HG02884 (cell line): ENCODE measurements around the gene TSPAN4.

Source experiments
- ATAC-seq: cut with Tn5 transposase; IDR thresholded peaks from one replicate; pipeline ENCODE4 v1.9.1; 2021; ENCODE audit warnings: mild to moderate bottlenecking, moderate library complexity; ENCODE audit not compliant: unreplicated experiment

TSPAN4 gene

DNA sequence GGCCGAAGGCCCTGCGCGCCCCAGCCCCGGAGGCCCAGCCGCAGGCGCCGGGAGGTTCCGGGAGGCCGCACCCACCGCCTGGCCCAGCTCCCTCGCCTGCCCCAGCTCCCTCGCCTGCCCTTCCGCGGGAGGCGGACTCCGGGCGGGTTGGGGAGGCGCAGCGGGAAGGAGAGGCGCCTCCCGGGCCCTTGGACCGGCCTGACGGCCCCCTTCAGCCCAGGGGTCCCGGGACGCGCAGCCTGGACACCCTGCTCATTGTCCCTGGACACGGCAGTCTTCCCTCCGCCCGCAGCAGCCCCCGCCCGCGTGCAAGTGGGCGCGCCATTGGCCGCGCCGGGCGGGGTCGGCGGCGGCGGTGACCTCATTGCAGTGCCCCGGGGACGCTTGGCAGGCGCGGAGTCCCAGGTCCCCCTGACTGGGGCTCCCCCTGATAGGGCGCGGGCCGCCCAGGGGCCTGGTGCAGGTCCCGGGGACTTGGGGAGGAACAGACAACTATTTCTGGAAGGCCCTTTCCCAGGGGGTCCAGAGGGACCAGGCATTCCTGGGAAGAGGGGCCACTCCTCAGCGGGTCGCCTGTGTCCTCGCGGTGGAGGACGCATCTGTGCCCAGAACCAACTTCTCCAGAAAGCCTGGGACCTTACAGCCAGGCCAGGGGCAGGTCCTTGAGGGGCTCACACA is 9.4 kb upstream of the TSPAN4 start:
- no peak for ATAC-seq

DNA sequence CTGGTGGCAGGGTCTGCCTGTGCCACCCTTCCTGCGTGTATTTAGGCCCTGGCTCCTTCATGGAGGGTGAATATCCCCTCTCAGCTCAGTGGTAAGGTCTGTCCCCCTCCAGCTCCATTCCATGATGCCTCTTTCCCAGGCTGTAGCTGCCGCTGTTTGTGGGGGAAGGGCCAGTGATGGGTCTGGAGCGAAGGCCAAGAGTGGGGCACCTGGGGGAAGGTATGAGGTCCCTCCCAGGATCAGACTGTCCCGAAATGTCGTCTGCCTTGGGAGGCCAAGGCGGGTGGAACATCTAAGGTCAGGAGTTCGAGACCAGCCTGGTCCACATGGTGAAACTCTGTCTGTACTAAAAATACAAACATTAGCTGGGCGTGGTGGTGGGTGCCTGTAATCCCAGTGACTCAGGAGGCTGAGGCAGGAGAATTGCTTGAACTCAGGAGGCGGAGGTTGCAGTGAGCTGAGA is 8.8 kb upstream of the TSPAN4 start:
- ATAC-seq: no peak

DNA sequence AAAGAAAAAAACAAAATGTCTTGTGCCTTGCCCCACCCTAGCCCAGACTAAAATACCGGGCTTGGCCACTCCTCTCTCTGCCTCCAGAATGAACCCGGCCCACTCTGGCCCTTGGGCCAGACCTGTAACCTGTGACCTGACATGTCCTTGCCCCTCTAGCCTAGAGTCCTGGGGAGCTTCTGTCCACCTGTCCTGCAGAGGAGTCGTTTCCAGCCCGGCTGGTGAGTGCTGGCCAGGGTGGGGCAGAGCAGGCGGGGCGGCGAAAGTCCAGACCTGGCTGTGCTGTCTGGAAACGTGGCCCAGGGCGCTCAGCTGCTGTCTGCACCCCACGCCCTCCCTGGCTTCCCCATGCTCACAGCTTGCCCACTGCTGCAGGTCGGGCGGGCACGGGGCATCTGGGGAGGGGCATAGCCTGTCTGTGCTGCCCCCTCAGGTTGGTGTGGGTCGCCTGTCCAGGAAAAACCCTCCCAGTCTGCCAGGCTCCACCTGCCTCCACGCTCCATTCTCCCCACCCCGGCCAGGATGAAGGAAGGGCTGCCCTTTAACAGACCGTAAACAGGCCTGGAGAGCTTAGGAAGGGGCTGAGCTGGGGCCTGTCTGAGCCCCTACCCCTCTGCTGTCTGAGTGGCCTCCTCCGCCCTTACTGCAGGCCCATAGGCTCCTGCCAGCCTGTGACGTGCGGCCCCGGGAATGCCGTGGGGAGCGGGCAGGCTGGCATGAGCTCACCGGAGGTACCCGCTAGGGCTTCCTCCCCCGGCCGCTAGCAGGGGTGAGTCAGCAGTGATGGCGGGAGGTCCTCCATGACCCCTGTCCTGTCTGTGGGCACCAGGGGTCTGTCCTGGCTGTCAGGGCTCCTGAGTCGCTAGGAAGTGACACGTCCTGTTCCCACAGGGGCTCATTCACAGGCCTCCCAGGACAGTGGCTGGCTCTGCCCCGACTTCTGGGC is 8.0 kb upstream of the TSPAN4 start:
- ATAC-seq: no peak

DNA sequence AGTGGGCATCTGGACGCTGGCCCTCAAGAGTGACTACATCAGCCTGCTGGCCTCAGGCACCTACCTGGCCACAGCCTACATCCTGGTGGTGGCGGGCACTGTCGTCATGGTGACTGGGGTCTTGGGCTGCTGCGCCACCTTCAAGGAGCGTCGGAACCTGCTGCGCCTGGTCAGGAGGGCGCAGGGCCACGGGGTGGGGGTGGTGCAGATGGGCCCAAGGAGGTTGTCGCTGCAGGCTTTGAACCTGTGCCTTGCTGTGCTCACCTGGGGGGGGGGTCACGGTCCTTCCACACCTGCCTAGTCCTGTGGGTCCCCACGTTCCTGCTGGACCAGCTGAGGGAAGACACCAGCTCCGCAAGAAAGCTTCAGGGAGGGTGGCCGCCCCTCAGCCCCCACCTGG is 6.4 kb upstream of the TSPAN4 start:
- ATAC-seq: no peak

DNA sequence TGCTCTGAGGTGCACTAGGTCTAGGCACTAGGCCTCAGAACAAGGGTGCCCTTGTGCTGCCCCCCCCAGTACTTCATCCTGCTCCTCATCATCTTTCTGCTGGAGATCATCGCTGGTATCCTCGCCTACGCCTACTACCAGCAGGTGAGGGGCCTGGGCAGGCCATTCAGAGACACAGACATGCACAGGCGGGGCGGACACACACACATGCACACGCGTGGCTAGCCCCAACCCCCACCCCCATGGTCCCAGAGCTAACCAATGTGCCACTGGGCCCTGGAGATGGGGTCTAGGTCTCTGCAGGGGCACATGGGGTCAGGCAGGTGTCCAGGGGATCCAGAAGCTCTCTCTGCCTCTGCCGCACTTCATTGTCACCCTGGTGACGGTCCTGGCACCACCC is 6.0 kb upstream of the TSPAN4 start:
- ATAC-seq: no peak

DNA sequence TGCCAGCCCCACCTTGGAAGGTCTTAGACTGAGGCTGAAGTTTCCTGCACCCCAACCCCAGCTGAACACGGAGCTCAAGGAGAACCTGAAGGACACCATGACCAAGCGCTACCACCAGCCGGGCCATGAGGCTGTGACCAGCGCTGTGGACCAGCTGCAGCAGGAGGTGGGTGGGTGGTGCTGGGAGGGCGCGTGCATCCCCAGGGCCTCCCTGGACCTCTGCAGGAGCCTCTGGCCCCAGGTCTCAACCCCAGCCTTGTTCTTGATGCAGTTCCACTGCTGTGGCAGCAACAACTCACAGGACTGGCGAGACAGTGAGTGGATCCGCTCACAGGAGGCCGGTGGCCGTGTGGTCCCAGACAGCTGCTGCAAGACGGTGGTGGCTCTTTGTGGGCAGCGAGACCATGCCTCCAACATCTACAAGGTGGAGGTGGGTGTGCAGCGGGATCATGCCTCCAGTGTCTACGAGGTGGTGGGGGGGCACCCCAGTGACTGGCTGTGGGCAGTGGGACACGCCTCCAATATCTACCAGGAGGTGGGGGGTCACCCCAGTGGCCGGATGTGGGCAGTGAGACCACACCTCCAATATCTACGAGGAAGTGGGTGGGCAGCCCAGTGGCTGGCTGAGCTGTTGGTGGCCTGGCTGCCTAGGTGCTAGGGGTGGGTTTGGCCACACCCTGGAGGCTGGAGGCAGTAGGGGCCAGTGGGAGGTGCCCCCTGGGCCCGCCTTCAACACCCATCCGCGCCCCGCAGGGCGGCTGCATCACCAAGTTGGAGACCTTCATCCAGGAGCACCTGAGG is 5.3 kb upstream of the TSPAN4 start:
- ATAC-seq: no peak

DNA sequence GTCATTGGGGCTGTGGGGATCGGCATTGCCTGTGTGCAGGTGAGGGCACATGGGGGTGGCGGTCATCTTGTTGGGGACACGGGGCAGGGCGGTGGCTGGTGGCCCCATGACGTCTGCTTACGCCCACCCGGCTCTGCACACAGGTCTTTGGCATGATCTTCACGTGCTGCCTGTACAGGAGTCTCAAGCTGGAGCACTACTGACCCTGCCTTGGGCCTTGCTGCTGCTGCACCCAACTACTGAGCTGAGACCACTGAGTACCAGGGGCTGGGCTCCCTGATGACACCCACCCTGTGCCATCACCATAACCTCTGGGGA is 4.7 kb upstream of the TSPAN4 start:
- ATAC-seq: no peak

DNA sequence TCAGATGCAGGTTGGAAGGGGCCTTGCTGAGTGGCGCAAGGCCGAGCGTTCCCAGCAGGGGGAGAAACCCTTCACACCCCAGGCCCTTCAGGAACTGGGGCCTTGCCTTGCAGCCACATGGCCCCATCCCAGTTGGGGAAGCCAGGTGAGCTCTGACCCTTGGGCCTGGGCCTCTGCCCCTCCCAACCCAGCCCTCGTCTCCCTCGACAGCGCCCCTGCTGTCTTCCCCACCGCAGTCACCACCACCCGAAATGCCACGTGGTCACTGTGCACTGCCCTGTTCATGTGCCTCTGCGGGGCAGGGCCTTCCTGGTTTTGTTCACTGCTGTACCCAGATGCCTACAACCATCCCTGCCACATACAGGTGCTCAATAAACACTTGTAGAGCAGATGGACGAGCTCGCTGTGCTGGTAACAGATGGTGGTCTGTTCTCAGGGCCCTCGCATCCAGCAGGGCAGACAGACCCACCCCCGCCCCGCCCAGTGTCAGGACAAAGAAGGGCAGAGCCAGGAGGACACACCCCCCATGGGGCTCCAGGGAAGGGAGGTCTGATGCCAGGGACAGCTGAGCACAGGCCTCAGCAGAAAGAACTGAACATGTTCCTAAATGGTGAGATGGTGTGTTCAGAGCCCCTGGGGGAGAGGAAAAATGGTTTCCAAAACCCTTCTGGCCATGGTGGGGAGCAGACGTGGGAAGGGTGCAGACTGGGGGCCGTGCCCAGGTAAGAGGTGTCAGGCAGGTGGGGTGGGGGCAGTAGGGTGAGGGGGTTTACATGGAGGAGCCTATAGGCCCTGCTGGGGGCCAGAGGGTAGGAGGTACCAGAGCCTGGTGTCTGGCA is 4.0 kb upstream of the TSPAN4 start:
- ATAC-seq: no peak

DNA sequence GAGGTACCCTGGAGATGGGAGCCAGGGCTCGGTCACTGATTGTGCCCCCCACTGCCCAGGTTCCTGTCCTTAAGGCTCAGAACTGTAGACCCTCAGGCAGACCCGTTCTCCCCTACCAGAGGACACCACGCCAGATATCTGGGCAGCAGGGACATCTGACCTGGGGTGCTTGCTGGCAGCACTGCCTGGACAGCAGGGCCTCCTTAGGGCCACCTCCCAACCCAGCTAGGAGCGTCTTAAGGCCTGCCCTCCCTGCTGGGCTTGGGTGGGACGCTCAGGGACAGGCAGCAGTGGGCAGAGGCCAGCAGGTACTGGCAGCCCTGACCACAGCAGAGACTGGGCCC is 3.4 kb upstream of the TSPAN4 start:
- ATAC-seq: no peak

DNA sequence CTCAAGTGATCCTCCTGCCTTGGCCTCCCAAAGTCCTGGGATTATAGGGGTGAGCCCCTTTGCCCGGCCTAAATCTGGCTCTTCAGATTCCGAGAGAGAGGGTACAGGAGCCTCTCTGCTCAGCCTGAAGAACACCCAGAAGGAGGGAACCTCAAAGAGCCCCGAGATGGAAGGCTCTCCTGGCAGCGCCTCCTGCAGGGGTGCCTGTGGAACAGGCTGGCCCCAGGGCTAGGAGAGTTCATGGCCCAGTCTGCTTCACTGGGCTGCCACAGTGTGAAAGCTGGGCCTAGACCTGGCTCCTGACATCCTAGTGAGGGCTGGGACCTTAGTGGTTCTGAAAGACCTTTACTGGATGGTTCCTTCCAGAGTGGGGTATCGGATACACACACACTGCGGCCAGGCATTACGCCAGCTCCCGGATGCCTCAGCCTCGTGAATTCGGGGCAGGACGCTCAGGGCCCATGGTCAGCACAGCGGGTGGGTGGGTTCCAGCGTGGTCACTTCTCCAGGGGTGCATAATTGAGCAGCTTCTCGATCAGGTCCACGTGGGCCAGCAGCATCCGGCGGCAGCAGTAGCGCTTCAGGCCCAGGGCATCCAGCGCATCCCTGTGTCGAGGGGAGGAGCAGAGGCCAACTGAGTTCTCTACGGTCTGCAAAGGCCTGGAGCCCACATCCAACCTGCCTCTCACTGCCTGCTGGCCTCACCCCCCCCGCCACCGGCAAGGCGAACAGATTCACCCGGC is 2.6 kb upstream of the TSPAN4 start:
- no peak for ATAC-seq

DNA sequence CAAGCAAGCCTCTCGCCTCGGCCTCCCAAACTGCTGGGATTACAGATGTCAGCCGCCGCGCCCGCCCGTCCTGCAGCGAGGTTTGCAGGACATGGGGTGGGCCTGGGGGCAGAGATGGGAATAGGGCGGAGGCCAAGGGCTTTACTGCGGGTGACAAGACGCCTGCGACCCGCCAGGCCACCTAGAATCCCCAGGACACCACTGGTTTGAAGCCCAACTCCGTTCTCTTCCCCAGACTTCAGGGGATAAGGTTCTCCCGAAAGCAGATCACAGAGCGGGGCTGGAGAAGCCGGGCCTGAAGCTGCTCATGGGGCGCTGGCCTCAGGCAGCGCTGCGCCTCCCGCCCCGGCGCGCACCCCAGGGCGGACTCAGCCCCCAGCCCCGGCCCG is 677 bp upstream of the TSPAN4 start:
- ATAC-seq: peak; percentile 25

DNA sequence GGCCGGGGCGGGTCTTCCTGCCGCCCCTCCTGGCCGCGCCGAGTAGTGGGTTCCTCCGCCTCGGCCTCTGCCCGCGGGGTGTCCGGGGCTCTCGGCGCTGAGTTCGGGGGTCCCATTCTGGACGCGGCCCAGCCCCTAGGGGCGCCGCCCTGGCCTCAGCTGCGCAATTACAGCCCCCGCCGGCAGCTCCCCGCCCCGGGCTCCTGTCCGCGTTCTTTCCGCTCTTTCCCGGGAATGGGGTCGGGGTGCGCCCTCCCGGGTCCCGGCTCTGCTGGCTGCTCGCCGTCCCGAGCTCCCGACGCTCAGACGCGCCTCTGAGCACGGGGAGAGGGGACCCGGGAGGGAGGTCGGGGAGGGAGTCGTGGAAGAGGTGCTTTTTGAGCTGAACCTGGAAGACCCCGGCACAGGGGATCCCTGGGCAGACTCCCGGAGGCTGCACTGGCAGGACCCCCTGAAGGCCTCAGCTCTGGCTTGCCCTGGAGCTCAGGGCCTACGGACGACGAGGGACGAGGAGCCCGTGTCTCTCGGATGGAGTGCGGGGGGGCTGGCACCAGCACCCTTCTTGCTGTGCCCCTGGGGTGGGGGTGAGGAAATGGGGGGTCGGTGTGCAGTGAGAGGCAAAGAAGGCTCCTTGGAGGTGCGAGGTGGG is 558 bp downstream of the TSPAN4 start:
- no peak for ATAC-seq

DNA sequence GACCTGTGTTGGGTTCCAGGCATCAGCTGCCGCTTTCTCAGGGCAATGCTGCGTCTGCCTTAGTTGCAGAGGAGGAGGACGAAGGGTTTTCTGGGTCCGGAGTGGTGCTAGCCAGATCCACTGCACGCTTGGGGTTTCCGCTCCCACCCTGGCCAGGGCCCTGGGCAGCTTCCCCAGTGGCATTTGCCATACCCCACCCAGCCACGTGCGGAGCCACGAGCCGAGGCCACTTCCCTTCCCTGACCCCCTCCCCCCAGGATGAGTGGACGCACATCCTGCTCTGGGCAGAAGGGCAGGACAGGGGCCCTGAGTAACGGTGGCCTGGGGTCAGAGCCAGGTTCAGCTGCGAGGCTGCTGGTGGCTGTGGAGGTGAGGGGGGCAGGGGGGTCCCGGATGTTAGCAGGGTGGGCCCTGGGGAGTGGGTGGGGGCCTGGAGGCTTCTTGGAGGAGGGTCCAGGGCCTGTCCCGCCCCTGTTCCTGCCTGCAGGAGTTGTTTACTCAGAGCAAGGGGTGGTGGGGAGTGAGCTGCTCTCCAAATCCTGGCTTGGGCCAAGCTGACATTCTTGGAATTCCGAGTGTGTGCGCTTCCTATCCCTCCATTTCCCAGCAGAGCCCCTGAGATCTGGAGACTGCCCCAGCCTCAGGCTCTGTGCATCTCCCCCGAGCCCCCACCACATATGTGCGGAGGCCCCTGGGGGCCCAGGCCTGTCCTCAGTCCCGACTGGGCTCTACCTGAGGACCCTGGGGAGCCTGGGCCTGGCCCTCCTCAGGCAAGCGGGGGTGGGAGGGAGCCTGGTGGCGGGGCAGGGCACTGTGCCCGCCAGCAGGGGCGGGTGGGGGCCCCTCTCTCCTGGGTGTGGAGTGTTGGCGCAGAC is 1.4 kb downstream of the TSPAN4 start:
- ATAC-seq: no peak

DNA sequence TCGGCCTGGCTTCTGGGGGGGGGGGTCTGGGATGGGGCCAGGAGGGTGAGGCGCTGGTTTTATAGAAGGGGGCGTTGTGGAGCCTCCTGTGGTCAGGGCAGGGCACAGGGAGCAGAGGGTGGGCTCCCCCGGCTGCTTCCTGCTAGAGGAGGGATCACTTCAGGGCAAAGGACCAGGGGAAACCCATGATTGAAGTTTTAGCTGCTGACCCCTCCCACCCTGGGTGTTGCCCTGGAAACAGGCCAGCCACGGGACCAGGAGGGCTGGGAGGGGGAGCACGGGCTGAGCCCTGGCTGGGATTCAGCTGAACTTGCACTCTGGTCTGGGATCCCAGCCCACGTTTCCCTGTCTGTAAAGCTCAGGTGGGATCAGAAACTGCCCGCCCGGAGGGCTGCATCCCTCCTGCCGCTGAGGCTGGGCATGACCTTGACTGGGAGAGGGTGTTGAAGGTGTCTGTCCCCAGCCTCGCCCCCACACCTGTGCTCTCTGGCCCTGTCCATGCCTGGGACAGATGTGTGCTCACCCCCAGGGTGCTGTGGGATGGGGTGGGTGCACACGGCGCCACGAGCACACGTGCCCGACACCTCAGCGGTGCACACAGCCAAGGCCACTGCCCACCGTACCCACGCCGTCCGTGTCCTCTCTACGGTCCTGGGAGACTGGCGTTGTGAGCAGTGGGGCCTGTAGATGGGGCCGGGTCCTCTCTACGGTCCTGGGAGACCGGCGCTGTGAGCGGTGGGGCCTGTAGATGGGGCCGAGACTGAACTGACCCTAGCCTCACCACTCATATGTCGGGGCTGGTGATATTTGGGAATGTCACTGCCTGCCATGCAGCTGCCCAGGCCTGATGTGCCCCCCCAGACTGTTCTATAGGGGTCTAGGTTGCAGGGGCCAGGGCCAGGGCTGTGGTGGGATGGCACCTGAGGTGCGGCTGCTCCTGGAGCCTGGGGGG is 2.3 kb downstream of the TSPAN4 start:
- ATAC-seq: no peak

DNA sequence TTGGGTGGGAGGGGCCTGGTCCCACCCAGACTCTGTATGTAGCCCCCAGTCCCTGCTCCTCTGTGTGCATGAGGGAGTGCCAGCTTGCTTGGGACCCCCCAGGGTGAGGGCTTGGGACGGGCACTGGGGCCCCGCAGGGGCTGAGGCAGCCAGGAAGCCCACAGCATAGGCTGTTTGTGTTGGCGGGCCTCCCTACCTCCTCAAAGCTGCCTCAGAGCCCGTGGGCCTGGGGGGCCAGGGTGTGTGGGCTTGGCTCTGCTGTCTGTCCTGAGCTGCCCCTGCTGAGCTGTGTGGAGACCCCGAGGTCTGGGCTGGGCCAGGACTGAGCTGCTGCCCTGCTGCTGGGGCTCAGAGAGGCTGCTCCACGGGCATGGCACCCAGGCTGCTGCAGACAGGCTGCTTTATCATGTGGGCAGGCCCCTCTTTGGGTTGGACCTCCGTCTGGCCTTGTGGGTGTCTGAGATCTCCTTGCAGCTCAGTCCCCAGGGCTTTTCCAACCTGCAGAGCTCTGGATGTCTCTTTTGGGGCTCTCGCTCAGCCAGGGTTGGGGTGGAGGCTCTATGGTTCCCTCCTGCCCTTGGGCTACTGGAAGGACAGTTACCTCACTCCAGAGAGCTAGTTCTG is 3.3 kb downstream of the TSPAN4 start:
- no peak for ATAC-seq

DNA sequence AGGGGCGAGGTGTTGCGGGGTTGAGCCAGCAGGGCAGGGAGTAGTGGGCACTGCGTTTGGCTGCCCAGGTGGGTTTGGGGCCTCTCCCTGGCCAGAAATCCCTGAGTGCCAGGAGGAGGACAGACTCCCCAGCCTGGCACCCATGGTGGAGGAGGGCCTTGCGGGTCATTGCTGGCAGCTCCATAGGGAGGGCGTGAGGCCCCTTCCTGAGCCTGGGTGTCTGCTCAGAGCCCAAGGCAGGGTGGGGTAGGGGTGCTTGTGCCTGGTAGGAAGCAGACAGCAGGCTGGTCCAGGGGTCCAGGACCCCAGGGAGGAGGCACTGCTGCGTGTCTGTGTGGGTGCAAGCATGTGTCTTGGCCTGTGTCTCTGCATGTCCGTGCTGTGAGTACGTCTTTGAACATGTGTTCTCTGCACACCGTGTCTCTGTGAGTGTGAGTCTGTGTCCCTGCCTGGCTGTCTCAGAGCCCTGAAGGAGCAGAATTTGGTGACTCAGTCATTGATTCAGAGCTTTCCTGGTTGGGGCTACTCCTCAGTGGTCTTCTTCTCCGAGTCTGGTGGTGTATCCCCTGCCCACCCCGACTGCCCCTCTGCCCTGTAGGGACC is 3.9 kb downstream of the TSPAN4 start:
- ATAC-seq: no peak

DNA sequence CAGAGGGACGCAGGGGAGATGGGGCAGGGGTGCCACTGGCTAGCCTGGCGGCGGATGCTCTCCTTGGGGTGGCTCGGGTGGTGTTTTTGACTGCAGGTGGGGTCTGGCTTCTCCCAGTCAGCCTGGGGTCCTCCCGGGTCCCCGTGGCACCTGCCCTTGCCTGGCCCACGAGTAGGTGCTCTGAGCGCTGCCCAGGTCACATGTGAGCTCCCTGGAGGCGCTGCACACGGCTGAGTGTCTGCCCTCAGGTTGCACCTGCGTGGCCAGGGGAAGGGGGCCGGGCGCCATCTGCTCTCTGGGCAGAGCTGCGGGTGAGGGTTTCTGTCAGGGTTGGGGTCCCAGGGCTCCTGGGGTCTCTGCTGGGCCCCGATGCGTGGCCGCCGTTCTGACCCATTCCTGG is 5.2 kb downstream of the TSPAN4 start:
- ATAC-seq: no peak
